IPS-NIHi7 (cell line): ENCODE results near the gene MRPL43.

Experiments used
- DNase-seq: peaks from one replicate; pipeline ENCODE4 v3.0.0; 2012; ENCODE audit warnings: mixed read lengths; ENCODE audit errors: extremely low spot score

The MRPL43 gene

DNA sequence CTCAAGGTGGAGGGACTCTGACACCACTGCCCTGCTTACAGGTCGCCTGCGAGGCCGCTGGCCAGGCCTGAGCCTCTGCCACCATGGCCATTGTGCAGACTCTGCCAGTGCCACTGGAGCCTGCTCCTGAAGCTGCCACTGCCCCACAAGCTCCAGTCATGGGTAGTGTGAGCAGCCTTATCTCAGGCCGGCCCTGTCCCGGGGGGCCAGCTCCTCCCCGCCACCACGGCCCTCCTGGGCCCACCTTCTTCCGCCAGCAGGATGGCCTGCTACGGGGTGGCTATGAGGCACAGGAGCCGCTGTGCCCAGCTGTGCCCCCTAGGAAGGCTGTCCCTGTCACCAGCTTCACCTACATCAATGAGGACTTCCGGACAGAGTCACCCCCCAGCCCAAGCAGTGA is 15.2 kb upstream of the MRPL43 start:
- no peak for DNase-seq

DNA sequence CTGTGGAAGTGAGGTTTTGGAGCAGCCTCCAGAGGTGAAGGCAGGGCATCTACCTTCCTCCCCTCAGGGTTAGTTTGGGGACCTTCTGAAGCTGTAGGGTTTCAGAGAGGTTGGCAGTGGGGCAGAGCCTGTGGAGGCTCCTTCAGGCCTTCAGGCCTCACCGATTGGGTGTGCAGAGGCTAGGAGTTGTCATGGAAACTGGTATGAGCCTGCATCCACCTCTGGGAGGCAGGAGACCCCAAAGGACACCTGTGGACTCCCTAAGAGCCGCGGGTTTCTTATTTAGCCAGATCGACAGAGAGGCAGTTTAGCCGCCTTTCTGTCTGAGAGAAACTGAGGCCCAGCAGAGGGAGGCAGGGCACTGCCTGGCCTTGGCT is 14.3 kb upstream of the MRPL43 start:
- no peak for DNase-seq

DNA sequence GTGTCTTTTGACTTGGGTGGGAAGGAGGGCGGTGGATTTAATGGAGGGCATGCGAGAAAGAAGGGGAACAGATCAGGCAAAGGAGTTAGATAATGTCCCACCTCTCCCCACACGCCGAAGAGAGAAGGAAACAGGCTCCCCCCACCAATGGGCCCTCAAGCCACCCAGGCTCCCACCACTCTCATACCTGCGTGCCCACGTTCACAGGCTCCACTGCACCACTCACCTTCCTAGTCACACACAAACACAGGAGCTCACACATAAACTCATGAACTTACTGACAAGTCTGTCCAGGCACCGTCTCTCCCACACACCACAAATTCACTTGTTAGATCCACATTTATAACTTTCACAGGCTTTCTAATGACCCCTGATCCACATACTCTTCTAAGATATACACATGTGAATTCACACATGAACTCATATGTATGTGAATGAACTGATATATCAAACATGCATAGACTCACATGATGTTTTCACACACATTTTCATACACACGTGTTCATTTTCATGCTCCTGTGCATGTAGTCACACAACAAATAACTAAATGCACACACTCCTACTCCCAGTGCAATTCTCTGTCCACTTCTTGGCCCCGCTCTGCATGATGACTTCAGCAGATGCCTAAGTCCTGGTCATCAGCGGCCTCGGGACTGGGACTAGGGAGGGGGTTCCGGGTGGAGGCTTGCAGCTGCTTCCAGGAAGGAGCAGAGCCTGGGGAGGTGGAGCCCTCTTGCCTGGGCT is 13.8 kb upstream of the MRPL43 start:
- DNase-seq: no peak

DNA sequence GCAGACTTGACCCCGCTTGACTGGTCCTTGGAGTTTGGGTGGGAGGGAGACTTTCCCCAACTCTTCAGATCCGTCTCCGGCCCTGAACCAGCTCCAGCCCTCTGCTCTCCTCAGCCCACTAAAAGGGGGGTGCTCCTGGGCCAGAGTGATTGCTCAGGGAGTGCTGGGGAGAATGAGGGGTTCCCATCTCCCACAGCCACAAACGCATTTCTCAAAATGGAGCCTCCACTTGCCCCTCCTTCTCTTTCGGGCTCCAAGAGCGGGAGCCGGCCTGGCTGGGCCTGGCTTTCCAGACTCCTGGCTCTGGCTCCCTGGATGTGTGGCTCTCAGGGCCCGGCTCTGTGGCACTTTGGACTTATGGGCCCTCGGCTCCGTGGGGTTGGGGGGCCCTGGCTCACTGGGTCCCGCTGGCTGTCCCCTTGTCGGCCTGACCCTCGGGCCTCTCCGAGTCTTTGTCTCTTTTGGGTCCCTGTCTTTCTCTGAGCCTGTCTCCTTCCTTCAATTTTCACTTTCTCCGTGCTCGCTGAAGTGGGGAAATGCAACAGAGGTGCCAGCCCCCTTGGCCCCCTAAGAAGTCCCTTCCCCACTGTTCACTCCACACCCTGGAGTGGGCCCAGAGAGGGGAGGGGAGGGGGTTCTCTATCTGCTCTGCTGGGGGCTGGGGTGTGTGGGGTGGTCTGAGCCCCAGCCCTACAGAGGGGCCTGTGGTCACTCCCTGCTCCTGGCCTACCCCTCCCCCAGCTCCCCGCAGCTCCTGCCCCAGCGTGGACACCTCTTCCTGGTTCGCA is 13.0 kb upstream of the MRPL43 start:
- DNase-seq: no peak

DNA sequence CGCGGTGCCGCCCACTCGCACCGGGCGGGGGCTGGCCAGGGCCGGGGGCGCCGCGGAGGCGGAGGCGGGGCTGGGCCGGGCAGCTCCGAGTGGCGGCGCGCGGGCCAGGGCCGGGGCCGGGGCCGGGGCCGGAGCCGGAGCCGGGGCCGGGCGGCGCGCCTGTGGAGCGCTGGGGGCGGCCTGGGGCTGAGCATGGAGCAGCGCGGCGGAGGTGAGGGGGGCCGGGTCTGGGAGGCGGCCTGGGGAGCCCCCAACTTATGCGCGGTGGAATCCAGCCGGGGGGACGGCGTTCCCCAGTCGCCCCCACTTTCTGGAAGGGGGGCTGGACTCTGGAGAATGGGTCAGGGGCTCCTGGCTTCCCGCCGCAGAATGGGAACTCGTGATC is 12.4 kb upstream of the MRPL43 start, which contains the start of gene LZTS2:
LZTS2 (plus strand) TSS at position 67 of the 385 bp plus-strand sequence. CDS start 2,731 bp downstream, outside the sequence.
- peak; percentile 57 for DNase-seq

DNA sequence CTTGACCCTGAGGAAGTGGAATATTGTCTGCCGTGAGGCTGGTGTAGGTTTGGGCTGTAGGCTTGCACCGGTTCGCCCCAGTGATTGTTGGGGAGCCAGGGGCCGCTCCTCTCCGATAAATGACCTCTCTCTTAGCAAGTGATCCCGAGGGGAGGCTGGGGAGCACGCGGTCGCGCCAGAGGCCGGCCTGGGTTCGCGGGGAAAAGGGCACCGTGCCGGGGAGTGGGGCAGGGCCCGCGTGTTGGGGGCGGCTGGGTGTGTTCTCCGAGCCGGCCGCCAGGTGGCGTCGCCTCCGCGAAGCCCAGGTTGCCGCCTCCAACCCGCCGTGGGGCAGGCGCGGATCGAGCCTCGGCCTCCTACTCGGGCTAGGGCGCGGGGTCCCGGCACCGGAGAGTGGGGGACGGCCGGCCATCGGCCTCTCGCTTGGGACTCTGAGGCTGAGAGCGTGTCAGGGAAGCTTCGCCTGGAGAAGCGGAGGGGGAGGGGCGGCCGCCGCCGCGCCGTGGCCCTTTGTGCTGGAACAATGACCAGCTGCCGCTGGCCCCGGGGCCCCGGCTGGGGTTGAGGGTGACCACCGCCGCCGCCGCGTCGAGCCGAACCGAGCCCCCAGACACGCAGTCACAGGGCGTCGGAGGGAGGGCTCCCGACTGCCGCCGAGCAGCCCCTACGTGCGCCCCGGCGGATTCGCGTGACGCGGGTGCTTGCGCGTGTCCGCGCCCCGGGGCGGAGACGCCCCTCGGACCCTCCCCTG is 11.9 kb upstream of the MRPL43 start:
- DNase-seq: peak; percentile 74

DNA sequence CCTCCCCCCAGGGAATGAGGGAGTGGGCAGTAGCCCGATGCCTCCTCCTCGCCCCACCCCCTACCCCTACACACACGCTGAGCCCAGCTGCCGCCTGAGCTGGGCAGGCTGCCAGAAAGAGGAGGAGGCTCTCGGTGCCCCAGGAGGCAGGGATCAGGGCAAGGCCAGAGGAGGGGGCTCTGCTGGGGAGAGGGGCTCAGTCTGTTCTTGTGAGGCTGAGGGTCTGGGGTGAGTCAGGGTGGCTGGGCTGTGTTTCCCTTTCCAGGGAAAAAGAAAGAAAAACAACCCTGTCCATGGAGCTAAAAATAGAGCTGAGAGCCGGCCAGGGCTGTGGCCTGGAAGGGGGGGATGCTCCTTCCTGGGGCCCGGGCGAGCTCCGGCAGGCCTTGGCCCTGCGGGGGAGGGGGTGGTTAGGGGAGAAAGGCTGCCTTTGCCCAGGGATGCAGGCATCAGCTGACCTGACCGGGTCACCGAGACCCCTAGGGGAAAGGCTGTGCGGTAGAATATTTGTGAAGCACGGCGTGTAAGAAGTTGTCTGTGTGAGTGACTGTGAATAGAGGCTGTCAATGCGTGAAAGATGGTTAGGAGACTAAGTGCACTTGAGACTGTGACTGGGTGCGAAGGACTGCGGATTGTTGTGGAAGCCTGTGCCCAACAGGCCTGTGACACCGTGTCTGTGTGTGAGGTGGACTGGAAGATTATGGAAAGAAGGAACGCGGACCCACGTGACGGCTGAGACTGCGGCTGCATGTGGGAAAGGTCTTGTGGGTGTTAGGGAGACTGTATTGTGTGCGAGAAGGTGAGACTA is 11.1 kb upstream of the MRPL43 start:
- peak; percentile 78 for DNase-seq

DNA sequence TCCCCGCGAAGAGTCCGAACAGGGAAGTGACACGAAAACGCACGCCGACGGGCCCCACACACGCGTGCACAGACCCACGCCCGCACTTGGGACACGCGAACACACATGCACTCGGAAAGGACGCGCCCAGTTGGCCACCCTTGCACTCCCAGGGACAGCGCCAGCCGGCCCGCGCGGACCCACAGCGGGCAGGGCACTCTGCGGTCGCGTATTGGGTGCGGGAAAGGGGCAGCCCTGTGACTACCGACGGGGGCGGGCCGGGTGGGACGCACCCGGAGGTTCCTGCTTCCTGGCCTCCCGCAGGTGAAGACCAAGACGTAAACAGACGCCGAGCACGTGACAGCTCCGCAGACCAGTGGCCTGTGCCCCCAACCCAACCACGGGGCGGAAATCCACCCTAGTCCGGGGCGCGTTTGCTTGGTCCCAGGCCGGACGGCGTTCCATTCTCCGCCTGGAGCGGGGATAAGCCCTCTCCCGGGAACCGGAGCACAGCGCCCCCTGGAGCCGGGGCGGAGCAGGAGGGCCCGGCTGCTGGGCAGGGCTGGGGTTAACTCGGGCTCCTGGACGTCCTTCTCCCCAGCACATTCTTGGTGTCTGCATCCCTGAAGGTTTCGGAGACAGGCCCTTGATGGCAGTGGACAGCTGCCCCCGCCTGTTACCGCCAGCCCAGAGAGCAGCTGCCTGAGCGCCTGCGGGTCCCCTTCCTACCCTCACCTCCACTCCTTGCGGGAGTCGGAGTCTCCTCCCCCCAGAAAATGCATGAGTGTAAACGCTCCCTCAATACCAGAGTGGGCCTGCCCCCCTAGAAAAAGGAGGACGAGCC is 10.3 kb upstream of the MRPL43 start:
- DNase-seq: peak; percentile 84

DNA sequence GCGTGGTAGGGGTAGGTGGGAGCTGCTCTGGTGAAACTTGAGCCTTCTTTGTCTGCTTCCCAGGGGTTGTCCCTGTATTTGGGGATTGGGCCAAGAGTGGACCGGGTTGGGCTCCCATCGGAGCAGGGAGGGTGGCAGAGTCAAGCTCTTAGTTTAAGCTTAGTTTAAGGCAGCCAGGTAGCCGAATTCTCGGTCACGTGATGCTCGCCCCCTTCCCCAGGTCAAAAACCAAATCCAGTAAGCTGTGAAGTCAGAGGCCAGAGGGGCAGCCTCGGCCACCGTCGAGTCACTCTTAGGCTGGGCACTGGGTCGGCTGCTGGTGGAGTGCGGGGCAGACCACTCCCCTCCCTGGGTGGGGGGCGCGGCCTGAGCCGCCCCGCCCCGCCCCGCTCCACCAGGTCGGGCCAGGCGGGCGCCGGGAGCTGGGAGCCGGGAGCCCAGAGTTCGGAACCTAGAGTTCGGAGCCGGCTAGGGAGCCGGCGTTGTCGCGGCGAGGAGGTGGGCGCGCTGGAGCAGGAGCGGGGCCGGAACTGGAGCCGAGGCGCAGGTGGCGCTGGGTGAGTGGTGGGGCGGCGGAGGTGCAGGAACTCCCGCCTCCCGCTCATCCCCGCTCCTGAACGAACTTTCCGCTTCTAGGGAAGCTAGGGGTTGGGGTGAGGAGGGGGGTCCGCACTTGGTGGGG is 9.5 kb upstream of the MRPL43 start:
- DNase-seq: peak; percentile 85

DNA sequence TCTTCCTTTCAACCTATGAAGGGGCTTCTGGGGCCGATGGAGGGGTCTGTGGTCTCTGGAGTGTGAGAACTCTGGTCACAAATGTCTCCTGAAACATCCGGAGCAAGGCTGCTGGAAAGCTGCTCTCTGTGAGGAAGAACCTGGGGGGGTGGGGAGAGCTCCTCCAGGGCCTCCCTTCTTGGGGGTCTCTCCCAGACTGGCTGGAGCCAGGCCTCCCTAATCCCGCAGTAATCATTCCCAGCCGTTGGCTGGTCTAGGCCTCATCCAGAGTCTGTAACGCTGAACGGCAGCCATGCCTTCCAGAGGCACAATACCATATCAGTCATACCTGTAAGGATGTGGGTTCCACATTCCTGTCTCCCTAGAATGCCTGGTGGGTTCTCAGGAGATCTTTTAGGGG is 7.9 kb upstream of the MRPL43 start:
- no peak for DNase-seq

DNA sequence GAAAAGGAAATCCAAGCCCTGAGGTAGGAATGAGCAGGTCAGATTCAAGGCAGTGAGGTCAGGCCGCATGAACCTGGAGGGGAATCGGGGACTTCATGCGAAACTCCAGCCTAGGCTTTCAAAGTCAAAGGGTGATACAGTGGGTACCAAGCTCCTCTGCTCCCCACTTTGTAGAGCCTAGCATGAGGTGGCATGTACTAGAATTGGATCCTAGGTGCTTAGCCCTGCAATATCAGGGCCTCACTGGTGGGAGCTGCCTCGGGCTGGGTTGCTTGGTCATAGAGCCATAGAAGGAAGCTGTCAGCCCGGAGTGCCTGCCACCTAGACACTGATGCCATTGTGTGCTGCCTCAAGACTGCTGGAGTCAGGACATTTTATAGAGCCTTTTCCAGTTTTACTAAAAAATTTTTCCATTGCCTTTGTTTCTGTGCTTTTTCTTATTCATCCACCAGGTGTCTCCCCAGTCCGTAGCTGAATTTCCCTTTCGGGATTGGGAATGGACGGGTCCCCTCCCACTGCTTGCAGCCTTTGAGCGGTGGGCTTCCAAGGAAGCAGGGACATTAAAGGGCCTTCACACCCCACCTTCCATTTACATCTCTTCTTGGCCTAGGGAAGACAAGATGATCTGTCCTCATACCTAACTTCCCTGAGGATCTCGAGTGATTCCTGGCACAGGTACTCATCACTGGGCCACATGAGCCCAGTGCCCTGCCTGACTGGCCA is 6.8 kb upstream of the MRPL43 start:
- DNase-seq: peak; percentile 53

DNA sequence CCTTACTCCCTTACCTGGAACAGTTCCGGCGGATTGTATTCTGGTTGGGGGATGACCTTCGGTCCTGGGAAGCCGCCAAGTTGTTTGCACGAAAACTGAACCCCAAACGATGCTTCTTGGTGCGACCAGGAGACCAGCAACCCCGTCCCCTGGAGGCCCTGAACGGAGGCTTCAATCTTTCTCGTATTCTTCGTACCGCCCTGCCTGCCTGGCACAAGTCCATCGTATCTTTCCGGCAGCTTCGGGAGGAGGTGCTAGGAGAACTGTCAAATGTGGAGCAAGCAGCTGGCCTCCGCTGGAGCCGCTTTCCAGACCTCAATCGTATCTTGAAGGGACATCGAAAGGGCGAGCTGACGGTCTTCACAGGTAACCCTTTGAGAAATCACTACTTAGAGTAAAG is 1.8 kb upstream of the MRPL43 start:
- DNase-seq: no peak

DNA sequence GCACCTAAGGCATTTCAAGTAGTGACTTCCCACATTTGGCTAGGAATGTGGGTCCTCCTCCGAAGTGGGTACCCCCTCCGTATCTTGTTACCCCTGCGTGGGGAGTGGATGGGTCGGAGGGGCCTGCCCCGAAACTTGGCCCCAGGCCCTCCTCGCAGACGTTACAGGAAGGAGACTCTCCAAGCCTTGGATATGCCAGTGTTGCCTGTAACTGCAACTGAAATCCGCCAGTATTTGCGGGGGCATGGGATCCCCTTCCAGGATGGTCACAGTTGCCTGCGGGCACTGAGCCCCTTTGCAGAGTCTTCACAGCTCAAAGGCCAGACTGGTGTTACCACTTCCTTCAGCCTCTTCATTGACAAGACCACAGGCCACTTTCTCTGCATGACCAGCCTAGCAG is 869 bp upstream of the MRPL43 start:
- no peak for DNase-seq

DNA sequence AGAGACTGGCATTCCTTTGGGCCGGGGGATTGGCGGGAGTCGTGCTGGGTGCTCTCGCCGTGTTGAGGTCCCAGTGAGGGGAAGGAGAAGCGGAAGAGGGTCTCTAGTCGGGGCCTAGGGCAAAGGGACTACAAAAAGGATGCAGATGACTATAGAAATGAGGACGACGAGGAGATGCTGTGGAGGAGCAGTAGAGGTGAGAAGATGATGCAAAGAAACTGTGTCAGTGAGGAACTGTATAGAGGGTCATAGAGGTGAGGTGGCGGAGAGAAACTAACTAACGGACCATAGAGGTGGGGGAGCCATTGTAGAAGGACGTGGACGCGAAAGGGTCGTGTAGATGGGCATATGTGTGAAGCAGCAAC is 370 bp upstream of the MRPL43 start:
- DNase-seq: no peak

DNA sequence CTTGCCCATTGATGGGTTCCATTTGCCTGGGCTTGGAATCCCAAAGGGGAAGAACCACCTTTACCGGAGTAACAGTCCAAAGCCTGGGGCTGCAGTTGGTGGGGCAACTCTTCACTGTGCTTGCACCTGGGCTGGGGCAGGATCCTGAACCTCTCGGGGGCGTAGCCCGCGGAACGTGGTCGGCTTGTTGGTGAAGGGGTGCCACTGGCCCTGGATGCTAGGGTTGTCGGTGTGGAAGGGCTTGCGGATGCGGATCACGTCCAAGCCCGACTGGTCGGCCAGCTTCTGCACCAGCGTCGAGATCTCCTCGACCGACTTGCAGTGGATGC is 710 bp downstream of the MRPL43 start:
- no peak for DNase-seq

DNA sequence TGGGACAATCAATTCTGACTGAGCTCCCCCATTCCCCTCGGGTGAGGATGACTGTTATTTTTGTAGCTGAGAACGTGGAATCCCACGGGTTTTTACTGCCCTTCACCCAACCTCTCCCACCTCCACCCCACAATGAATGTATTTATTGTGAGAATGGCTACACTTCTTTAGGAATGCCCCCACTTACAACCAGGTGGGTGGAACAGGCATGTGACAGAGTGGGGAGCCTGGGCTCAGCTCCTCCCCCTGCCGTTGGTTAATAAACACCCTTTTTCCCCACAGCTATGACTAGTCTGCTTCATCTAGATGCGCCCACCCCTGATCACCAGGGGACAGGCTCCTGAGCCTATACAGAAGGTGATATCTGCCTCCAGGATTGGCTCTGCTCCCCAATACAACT is 2.0 kb downstream of the MRPL43 start:
- DNase-seq: no peak

DNA sequence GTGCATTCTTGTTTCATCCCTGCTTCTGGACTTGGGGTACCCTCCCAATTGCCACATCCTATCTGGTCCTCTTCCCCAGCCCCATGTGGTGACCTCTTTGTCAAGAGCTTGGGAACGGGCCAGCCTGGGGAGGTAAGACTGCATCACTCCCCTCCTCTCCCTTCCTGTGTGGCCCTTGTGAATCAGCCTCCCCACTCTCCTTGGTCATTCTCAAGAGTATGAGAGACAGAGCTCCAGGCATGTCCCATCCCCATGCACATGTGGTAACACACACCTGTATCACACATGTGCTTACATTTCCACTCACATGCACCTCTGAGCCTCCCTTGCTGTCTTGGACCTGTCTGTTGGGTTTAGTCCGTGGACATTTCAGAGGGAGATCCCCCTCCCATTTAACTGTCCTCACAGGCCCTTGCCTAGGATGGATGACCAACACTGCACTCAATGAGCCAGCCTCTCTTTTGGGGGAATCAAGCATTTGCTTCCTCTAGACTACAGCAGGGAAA is 2.6 kb downstream of the MRPL43 start:
- no peak for DNase-seq

DNA sequence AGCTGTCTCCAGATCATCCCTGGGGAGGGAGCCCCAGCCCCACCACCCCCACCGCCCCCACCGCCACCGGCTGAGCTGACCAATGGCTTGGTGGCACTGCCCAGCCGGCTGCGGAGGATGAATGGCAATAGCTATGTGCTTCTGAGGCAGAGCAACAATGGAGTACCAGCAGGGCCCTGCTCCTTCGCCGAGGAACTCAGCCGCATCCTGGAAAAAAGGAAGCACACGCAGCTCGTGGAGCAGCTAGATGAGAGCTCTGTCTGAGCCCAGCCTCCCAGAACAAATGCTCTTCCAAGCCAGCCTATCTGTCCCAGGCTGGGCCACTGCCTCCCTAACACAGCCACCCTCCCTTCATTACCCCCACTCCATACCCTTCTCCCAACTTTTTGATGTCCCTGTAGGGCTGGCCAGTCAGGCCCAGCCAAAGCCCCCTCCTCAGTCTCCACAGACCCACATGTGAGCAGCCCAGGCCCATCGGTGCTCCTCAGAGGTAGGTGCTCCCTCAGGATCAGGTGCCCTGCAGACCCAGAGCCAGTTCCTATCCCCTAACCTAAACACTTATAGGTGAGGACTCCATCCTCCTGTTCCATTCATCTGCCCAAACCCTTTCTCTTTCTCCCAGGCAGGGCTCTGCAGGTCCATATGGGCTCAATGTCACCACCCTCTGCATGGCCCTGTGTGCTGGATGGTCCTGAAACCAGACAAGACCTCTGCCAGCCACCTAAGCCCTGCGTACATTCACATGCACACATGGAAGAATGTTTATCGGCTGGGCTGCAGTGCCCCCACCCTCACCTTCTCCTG is 3.2 kb downstream of the MRPL43 start:
- DNase-seq: no peak
